MM.1S (cell line): ENCODE data around the gene POLD2.

Experiments
- DNase-seq: peaks from one replicate; pipeline ENCODE4 v3.0.0-alpha.2; 2015
- H2AFZ ChIP-seq: fragments of 300-600 bp; sonication (generic); 2 replicates; pipeline ENCODE4 v1.6.0; 2016; ENCODE audit warnings: antibody characterized with exemption, low read length
- H3F3A ChIP-seq: fragments of 300-600 bp; sonication (generic); 2 replicates; pipeline ENCODE4 v1.6.1; 2016; ENCODE audit warnings: mild to moderate bottlenecking, antibody characterized with exemption, low read length, moderate library complexity, mixed read lengths; ENCODE audit not compliant: insufficient read depth
- H3K27ac ChIP-seq: fragments of 300-600 bp; sonication (generic); 2 replicates; pipeline ENCODE4 v1.5.1; 2016; ENCODE audit warnings: mild to moderate bottlenecking, low read length
- H3K27me3 ChIP-seq: fragments of 300-600 bp; sonication (generic); replicated peaks from 2 replicates; pipeline ENCODE4 v1.6.0; 2016; ENCODE audit warnings: low read length; ENCODE audit not compliant: insufficient read depth
- H3K36me3 ChIP-seq: fragments of 300-600 bp; sonication (generic); replicated peaks from 2 replicates; pipeline ENCODE4 v1.6.1; 2016; ENCODE audit warnings: mild to moderate bottlenecking, low read length, mixed read lengths; ENCODE audit not compliant: insufficient read depth
- H3K4me1 ChIP-seq: fragments of 300-600 bp; sonication (generic); 2 replicates; pipeline ENCODE4 v1.6.1; 2016; ENCODE audit warnings: low read length, mixed read lengths
- H3K4me2 ChIP-seq: fragments of 300-600 bp; sonication (generic); 2 replicates; pipeline ENCODE4 v1.6.0; 2016; ENCODE audit warnings: low read depth, low read length
- H3K4me3 ChIP-seq: fragments of 300-600 bp; sonication (generic); 2 replicates; pipeline ENCODE4 v1.5.1; 2016; ENCODE audit warnings: low read length, mixed read lengths
- H3K79me2 ChIP-seq: fragments of 300-600 bp; sonication (generic); 2 replicates; pipeline ENCODE4 v1.6.1; 2016; ENCODE audit warnings: mixed run types, low read length, mixed read lengths
- H3K9ac ChIP-seq: fragments of 300-600 bp; sonication (generic); 2 replicates; pipeline ENCODE4 v1.6.1; 2016; ENCODE audit warnings: low read length, mixed read lengths
- H3K9me2 ChIP-seq: fragments of 300-600 bp; sonication (generic); replicated peaks from 2 replicates; pipeline ENCODE4 v1.6.1; 2016; ENCODE audit warnings: mild to moderate bottlenecking, low read length, mixed read lengths; ENCODE audit not compliant: insufficient read depth
- H3K9me3 ChIP-seq: fragments of 300-600 bp; sonication (generic); replicated peaks from 2 replicates; pipeline ENCODE4 v1.6.1; 2016; ENCODE audit warnings: mild to moderate bottlenecking, low read length, mixed read lengths; ENCODE audit not compliant: insufficient read depth
- H4K20me1 ChIP-seq: fragments of 300-600 bp; sonication (generic); 2 replicates; pipeline ENCODE4 v1.6.1; 2016; ENCODE audit warnings: mild to moderate bottlenecking, low read length, moderate library complexity, mixed read lengths; ENCODE audit not compliant: insufficient read depth
- EZH2 ChIP-seq: fragments of 300-600 bp; sonication (generic); optimal IDR thresholded peaks from 2 replicates; pipeline ENCODE3; 2017; ENCODE audit warnings: low read depth, mild to moderate bottlenecking, antibody characterized with exemption, low read length, mixed read lengths
- EZH2phosphoT487 ChIP-seq: fragments of 300-600 bp; sonication (generic); IDR thresholded peaks from 2 replicates; pipeline ENCODE4 v1.6.1; 2018; ENCODE audit warnings: antibody characterized with exemption, low read length
- TF ChIP-seq, protein P1 (sequence below): fragments of 300-600 bp; sonication (generic); IDR thresholded peaks from 2 replicates; pipeline ENCODE4 v1.5.1; 2016; ENCODE audit warnings: antibody characterized with exemption, low read length, mixed read lengths

The POLD2 gene

DNA sequence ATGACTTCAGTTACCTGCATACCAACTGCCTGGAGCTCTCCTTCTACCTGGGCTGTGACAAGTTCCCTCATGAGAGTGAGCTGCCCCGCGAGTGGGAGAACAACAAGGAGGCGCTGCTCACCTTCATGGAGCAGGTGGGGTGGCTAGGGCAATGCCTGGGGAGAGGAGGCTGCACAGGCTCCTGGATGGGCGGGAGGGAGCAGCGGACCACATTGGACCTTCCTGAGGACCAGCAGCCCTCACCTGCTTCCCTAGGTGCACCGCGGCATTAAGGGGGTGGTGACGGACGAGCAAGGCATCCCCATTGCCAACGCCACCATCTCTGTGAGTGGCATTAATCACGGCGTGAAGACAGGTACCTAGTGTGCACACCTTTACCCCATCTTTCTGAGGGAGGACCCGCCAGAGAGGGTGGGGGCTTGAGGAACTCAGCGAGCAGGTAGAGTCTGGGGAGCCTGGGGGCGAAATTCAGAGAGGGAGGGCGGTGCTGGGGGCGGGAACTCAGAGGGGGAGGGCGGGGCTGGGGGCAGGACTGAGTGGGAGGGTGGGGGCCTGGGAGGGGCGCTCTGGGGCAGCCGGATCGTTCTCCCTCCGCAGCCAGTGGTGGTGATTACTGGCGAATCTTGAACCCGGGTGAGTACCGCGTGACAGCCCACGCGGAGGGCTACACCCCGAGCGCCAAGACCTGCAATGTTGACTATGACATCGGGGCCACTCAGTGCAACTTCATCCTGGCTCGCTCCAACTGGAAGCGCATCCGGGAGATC lies 10.2 kb downstream of the POLD2 start:
- no peaks in the 10 kb centered on the region for H3K27me3 ChIP-seq
- H3K9ac ChIP-seq: no peak overlapping the region
- no peak for TF ChIP-seq EZH2
- TF ChIP-seq EZH2phosphoT487: no peak
- TF ChIP-seq, protein P1, sequence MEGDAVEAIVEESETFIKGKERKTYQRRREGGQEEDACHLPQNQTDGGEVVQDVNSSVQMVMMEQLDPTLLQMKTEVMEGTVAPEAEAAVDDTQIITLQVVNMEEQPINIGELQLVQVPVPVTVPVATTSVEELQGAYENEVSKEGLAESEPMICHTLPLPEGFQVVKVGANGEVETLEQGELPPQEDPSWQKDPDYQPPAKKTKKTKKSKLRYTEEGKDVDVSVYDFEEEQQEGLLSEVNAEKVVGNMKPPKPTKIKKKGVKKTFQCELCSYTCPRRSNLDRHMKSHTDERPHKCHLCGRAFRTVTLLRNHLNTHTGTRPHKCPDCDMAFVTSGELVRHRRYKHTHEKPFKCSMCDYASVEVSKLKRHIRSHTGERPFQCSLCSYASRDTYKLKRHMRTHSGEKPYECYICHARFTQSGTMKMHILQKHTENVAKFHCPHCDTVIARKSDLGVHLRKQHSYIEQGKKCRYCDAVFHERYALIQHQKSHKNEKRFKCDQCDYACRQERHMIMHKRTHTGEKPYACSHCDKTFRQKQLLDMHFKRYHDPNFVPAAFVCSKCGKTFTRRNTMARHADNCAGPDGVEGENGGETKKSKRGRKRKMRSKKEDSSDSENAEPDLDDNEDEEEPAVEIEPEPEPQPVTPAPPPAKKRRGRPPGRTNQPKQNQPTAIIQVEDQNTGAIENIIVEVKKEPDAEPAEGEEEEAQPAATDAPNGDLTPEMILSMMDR: no peak
- no peaks in the 10 kb centered on the region for H4K20me1 ChIP-seq
- DNase-seq: no peak
- H3K36me3 ChIP-seq: no peaks in the 10 kb centered on the region
- no peak overlapping the region for H3K4me3 ChIP-seq
- no peaks in the 10 kb centered on the region for H3K4me1 ChIP-seq
- no peak overlapping the region for H3K27ac ChIP-seq
- no peak overlapping the region for H3K4me2 ChIP-seq
- no peaks in the 10 kb centered on the region for H3K9me2 ChIP-seq
- no peaks in the 10 kb centered on the region for H3K9me3 ChIP-seq
- H3F3A ChIP-seq: no peaks in the 10 kb centered on the region
- H3K79me2 ChIP-seq: no peaks in the 10 kb centered on the region
- H2AFZ ChIP-seq: no peak overlapping the region

DNA sequence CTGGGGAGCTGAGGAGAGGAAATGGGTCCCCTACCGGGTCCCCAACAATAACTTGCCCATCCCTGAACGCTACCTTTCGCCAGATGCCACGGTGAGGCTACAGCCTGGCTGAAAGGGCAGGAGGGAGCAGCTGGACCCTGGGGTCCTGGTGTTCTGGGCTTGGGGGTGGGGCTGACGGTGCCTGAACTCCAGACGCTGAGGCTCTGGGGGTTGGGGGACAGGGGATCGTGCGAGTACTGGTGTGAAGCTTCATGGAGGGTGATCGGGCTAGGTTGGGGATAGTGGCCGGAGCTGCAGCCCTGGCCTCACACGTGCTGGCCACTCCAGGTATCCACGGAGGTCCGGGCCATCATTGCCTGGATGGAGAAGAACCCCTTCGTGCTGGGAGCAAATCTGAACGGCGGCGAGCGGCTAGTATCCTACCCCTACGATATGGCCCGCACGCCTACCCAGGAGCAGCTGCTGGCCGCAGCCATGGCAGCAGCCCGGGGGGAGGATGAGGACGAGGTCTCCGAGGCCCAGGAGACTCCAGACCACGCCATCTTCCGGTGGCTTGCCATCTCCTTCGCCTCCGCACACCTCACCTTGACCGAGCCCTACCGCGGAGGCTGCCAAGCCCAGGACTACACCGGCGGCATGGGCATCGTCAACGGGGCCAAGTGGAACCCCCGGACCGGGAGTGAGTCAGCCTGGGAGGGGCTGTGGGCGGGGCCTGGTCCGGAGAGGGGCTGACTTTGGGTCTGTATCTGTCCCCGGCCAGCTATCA lies 10.9 kb downstream of the POLD2 start:
- DNase-seq: no peak
- no peak overlapping the region for H3K4me3 ChIP-seq
- no peaks in the 10 kb centered on the region for H3K9me2 ChIP-seq
- no peak for TF ChIP-seq EZH2
- TF ChIP-seq, protein P1: no peak
- no peak for TF ChIP-seq EZH2phosphoT487
- no peaks in the 10 kb centered on the region for H3K79me2 ChIP-seq
- no peaks in the 10 kb centered on the region for H3K36me3 ChIP-seq
- H4K20me1 ChIP-seq: no peaks in the 10 kb centered on the region
- H3K27ac ChIP-seq: no peak overlapping the region
- no peaks in the 10 kb centered on the region for H3K27me3 ChIP-seq
- H3F3A ChIP-seq: no peaks in the 10 kb centered on the region
- no peaks in the 10 kb centered on the region for H3K9me3 ChIP-seq
- no peak overlapping the region for H3K9ac ChIP-seq
- no peak overlapping the region for H2AFZ ChIP-seq
- H3K4me2 ChIP-seq: no peak overlapping the region
- H3K4me1 ChIP-seq: no peaks in the 10 kb centered on the region

DNA sequence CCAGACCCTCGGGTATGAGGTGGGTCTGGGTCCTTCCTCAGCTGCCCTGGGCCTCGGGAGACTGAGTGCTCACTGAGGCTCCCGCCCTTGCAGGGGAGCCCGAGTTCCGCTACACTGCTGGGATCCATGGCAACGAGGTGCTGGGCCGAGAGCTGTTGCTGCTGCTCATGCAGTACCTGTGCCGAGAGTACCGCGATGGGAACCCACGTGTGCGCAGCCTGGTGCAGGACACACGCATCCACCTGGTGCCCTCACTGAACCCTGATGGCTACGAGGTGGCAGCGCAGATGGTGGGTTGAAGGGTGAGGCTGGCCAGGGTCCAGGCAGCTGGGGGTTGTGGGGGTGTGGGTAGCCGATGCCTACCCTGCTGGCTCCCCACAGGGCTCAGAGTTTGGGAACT lies 11.6 kb downstream of the POLD2 start:
- Histone ChIP-seq H3K36me3 (no peaks in the 10 kb centered on the region), H4K20me1 (no peaks in the 10 kb centered on the region)
- no peak for DNase-seq

More for the DNA sequence above, 11.6 kb downstream of the POLD2 start:
- no peaks in the 10 kb centered on the region for H3K79me2 ChIP-seq
- H3K9me2 ChIP-seq: no peaks in the 10 kb centered on the region
- TF ChIP-seq EZH2 (no peak), EZH2phosphoT487 (no peak)
- TF ChIP-seq, protein P1: no peak
- H3K4me3 ChIP-seq: no peak overlapping the region
- H3K9me3 ChIP-seq: no peaks in the 10 kb centered on the region
- H3K9ac ChIP-seq: no peak overlapping the region
- H3F3A ChIP-seq: no peaks in the 10 kb centered on the region
- H3K4me2 ChIP-seq: no peak overlapping the region
- no peaks in the 10 kb centered on the region for H3K4me1 ChIP-seq
- no peak overlapping the region for H3K27ac ChIP-seq
- no peaks in the 10 kb centered on the region for H3K27me3 ChIP-seq
- no peak overlapping the region for H2AFZ ChIP-seq
